HepG2 (cell line): ENCODE measurements around the gene C5orf24. TPM values are rescaled to one million over a fixed set of nuclear protein-coding genes. Genes with fewer than 3 reads are reported as not detected.
A peak's percentile ranks its signal among the peaks of the same experiment; 100 is the strongest.

ENCODE experiments used
- BRCA1 ChIP-seq: sonication (generic); formaldehyde crosslinking; IDR thresholded peaks from 2 replicates; pipeline ENCODE4 v1.4.0; 2020; ENCODE audit warnings: missing genetic modification reagents
- CBFB ChIP-seq: sonication (generic); formaldehyde crosslinking; IDR thresholded peaks from 2 replicates; pipeline ENCODE4 v1.4.0; 2020; ENCODE audit warnings: missing genetic modification reagents
- CEBPZ ChIP-seq: IDR thresholded peaks from 2 replicates; pipeline ENCODE4 v1.6.1; 2012; ENCODE audit warnings: low read length, improper control_type of control experiment
- ERF ChIP-seq: IDR thresholded peaks from 2 replicates; pipeline ENCODE4 v1.6.1; 2018; ENCODE audit warnings: missing biosample characterization, missing genetic modification reagents
- EZH2 ChIP-seq: conservative IDR thresholded peaks from 2 replicates; pipeline ENCODE4 v1.6.1; 2012; ENCODE audit warnings: mild to moderate bottlenecking, low read depth, low read length, moderate library complexity
- FUBP1 ChIP-seq: sonication (generic); formaldehyde crosslinking; IDR thresholded peaks from 2 replicates; pipeline ENCODE4 v1.5.1; 2020; ENCODE audit warnings: missing genetic modification reagents, mild to moderate bottlenecking, borderline replicate concordance
- HDAC6 ChIP-seq: fragments of 200-600 bp; sonication (generic); IDR thresholded peaks from 2 replicates; pipeline ENCODE4 v1.7.0; 2017; ENCODE audit warnings: mild to moderate bottlenecking, antibody characterized with exemption, low read length, low read depth
- HMGXB3 ChIP-seq: sonication (generic); formaldehyde crosslinking; IDR thresholded peaks from 2 replicates; pipeline ENCODE4 v1.4.0; 2020; ENCODE audit warnings: missing genetic modification reagents, borderline replicate concordance
- KMT2A ChIP-seq: sonication (generic); formaldehyde crosslinking; IDR thresholded peaks from 2 replicates; pipeline ENCODE4 v1.4.0; 2020; ENCODE audit warnings: missing genetic modification reagents
- PRDM4 ChIP-seq: sonication (generic); formaldehyde crosslinking; IDR thresholded peaks from 2 replicates; pipeline ENCODE4 v1.9.0; 2021; ENCODE audit warnings: missing genetic modification reagents, borderline replicate concordance
- ZGPAT ChIP-seq: IDR thresholded peaks from 2 replicates; pipeline ENCODE4 v1.6.1; 2016; ENCODE audit warnings: mild to moderate bottlenecking
- ZNF670 ChIP-seq: sonication (generic); formaldehyde crosslinking; IDR thresholded peaks from 2 replicates; pipeline ENCODE4 v1.8.0; 2022; ENCODE audit warnings: mild to moderate bottlenecking, missing genetic modification reagents, borderline replicate concordance
- polyA plus RNA-seq, 8 experiments: library from polyadenylated mRNA; depleted of rRNA in 3 of 8; stranded (reverse) in 7 of 8; unstranded in 1 of 8; fragments of >200 nt; fragmentation: Illumina TruSeq in 4 of 8; extraction: Trizol in 4 of 8; gene quantifications; 2 replicates each; pipeline versions ENCODE4 v1.2.1 to v1.2.3, GENCODE V29; 2011 to 2016; ENCODE audit warnings: low read depth in 4 of 8, missing spikeins in 1 of 8, mixed read lengths in 1 of 8; ENCODE audit not compliant: insufficient read depth in 1 of 8
- total RNA-seq, 5 experiments: library from RNA; depleted of rRNA; stranded (reverse); fragments of >200 nt; fragmentation: Illumina TruSeq; extraction: Trizol; gene quantifications; 2 replicates each; pipeline ENCODE4 v1.2.3, GENCODE V29; 2016; ENCODE audit warnings: low read depth in 1 of 5

C5orf24 gene
- total and polyA plus RNA-seq, 2 of the 13 experiments (the other 11 are each of a cell fraction or from before 2014, with no cell fraction given), result 34.6 to 41.5 TPM

GRCh38 chr5:134873987-134874830, 28.4 kb downstream of the C5orf24 start, which contains the start of gene TXNDC15 (continued):
- TF ChIP-seq CEBPZ, result no peak
- peak; percentile 89 for TF ChIP-seq KMT2A (CRISPR knock-in tag)
- peak; percentile 76; the same call in 1 of the 2 replicates for TF ChIP-seq CBFB (CRISPR knock-in tag)
- no peak; the same call in 1 of the 2 replicates for TF ChIP-seq FUBP1
- TF ChIP-seq EZH2, result no peak
- TF ChIP-seq BRCA1, result peak; percentile 87; the same call in 1 of the 2 replicates
- peak; percentile 98 for TF ChIP-seq ZGPAT (CRISPR knock-in tag)
- TF ChIP-seq ERF, result peak; percentile 94
- TF ChIP-seq HMGXB3 (CRISPR knock-in tag), result peak; percentile 61
- TF ChIP-seq HDAC6, result no peak
- TF ChIP-seq PRDM4 (CRISPR knock-in tag), result no peak
- peak; percentile 97 for TF ChIP-seq ZNF670 (CRISPR knock-in tag)
